Spleen (tissue), 11 donors: Measurements from ENCODE around the gene GJC2. TPM values are rescaled to one million over a fixed set of nuclear protein-coding genes. Genes with fewer than 3 reads are reported as not detected.
"Not testable (repeated sequence)": the region's sequence is repeated elsewhere in the genome, so short reads cannot be mapped to it uniquely, and the experiment has no call there.

Source experiments
- DNase-seq: peaks from one replicate; pipeline ENCODE4 v3.0.0-alpha.2; 2020
- H3K27ac ChIP-seq, 8 donors: fragments of 200-600 bp; sonication (generic) in 7 of 8; 1 replicate in 4 of 8; 2 replicates in 4 of 8; pipeline versions ENCODE4 v1.5.0 to v1.8.0; 2016 to 2021; ENCODE audit warnings: inconsistent platforms in 4 of 8, mild to moderate bottlenecking in 4 of 8, moderate library complexity in 1 of 8
- H3K27me3 ChIP-seq, 7 donors: fragments of 200-600 bp; sonication (generic) in 6 of 7; replicated peaks in 1 of 7; 1 replicate in 4 of 7; 2 replicates in 3 of 7; pipeline versions ENCODE4 v1.5.0 to v1.8.0; 2016 to 2021; ENCODE audit warnings: inconsistent platforms in 3 of 7, mild to moderate bottlenecking in 1 of 7
- H3K36me3 ChIP-seq, 6 donors: fragments of 200-600 bp; sonication (generic) in 5 of 6; 1 replicate in 4 of 6; 2 replicates in 2 of 6; pipeline versions ENCODE4 v1.5.0 to v1.8.0; 2016 to 2021; ENCODE audit warnings: inconsistent platforms in 2 of 6
- H3K4me1 ChIP-seq, 6 donors: fragments of 200-600 bp; sonication (generic) in 5 of 6; 1 replicate in 3 of 6; 2 replicates in 3 of 6; pipeline versions ENCODE4 v1.5.0 to v1.8.0; 2016 to 2021; ENCODE audit warnings: inconsistent platforms in 3 of 6
- H3K4me3 ChIP-seq, 8 donors: fragments of 200-600 bp; sonication (generic) in 7 of 8; 1 replicate in 4 of 8; 2 replicates in 4 of 8; pipeline versions ENCODE4 v1.5.0 to v1.8.0; 2016 to 2021; ENCODE audit warnings: inconsistent platforms in 4 of 8, mild to moderate bottlenecking in 4 of 8, moderate library complexity in 2 of 8
- H3K9me3 ChIP-seq, 8 donors: fragments of 200-600 bp; sonication (generic) in 7 of 8; 1 replicate in 4 of 8; 2 replicates in 4 of 8; pipeline versions ENCODE4 v1.5.0 to v1.8.0; 2016 to 2021; ENCODE audit warnings: inconsistent platforms in 4 of 8
- CTCF ChIP-seq, 11 experiments: fragments of 200-600 bp in 7 of 11; fragments of 450-650 bp in 4 of 11; sonication (generic) in 4 of 11; IDR thresholded peaks in 8 of 11; conservative IDR thresholded peaks in 3 of 11; 1 replicate in 7 of 11; 2 replicates in 4 of 11; pipeline versions ENCODE4 v1.4.0 to v1.8.0; 2016 to 2021; ENCODE audit warnings: antibody characterized with exemption in 11 of 11, inconsistent platforms in 4 of 11, mild to moderate bottlenecking in 1 of 11
- POLR2A ChIP-seq, 3 donors: fragments of 450-650 bp; IDR thresholded peaks; one replicate each; pipeline ENCODE4 v1.5.1; 2017; ENCODE audit warnings: antibody characterized with exemption in 3 of 3, mild to moderate bottlenecking in 1 of 3
- POLR2AphosphoS5 ChIP-seq, 3 donors: sonication (generic); formaldehyde crosslinking; IDR thresholded peaks; one replicate each; pipeline ENCODE4 v1.5.1; 2017; ENCODE audit warnings: antibody characterized with exemption in 3 of 3
- WGBS, 5 donors: extraction: QIAGEN DNeasy Blood & Tissue Kit in 3 of 5; methylation state at CpG; one replicate each; pipeline versions ENCODE4 v1.1.5 to v1.1.7; 2013 to 2018; 5-methylcytosine and 5-hydroxymethylcytosine counted together
- intact Hi-C: fragments of 100-400 bp; cut with DNase I; formaldehyde crosslinking; loops from one replicate; pipeline ENCODE4 v1.15.0; 2023; ENCODE audit warnings: low total_unique reads
- polyA plus RNA-seq, 3 donors: library from polyadenylated mRNA; stranded (reverse); fragments of 200-250 nt; gene quantifications; one replicate each; pipeline ENCODE4 v1.2.1, GENCODE V29; 2013
- total RNA-seq, 7 donors: library from RNA; depleted of rRNA in 3 of 7; stranded (reverse); fragments of >200 nt in 3 of 7; fragmentation: NEBNext Ultra II Directional in 4 of 7; extraction: Animal tissue kit (Norgen Biotek cat#: 25700) in 4 of 7; gene quantifications; one replicate each; pipeline versions ENCODE4 v1.1.0 to v1.2.1, GENCODE V29; 2016 to 2021
- donor health status: healthy with polysubstance abuse.
- donor health status: DM: no; HTN: no; CAD: no; lungs with moderate emphysema.
- donor health status: DM: no; HTN: no; CAD: no.
- donor health status: Bipolar disorder and iron deficiency.
- donor health status: healthy.
- donor health status: DM: no; HTN: no; CAD: no.
- donor health status: DM: yes; HTN: yes; CAD: no.

The GJC2 gene
- total and polyA plus RNA-seq, 10 donors = 0.35 to 3.5 (median 1.3) TPM

- Histone ChIP-seq H3K27me3 (no peaks in the 10 kb centered on the region), H3K36me3 (peaks cover 0 to 3% (median 0%) of the 10 kb centered on the region in 6 donors), H3K4me3 (no peak overlapping the region), H3K9me3 (peaks cover 0 to 8% (median 0%) of the 10 kb centered on the region in 8 donors), H3K4me1 (peaks cover 0 to 8% (median 3%) of the 10 kb centered on the region in 6 donors), H3K27ac (peak overlapping the region in 2 of 8 donors; percentile 33 to 53)
- intact Hi-C loops = no loop called here
- WGBS, 5 donors = 69 to 83% (median 77%) methylated on average over 11 of the region's 11 CpGs
- peak; percentile 68 for DNase-seq
- TF ChIP-seq POLR2AphosphoS5 (IDR thresholded peaks at IDR 0.05) = peak in 1 of 3 donors; percentile 10
- TF ChIP-seq POLR2A (IDR thresholded peaks at IDR 0.05) = no peak
- TF ChIP-seq CTCF (IDR thresholded peaks at IDR 0.05 in 8 of 11, conservative IDR thresholded peaks at IDR 0.05 in 3 of 11) = no peak
Measured at GRCh38 chr1:228185641-228185965, 35.9 kb downstream of the GJC2 start.

- H3K4me3 ChIP-seq, intact Hi-C loops, DNase-seq, H3K27ac ChIP-seq, H3K9me3 ChIP-seq, H3K27me3 ChIP-seq, H3K36me3 ChIP-seq: not testable (repeated sequence)
- H3K4me1 ChIP-seq = peaks cover 0 to 12% (median 6%) of the 10 kb centered on the region in 6 donors
- WGBS, 5 donors = 77 to 93% (median 85%) methylated on average over 2 of the region's 2 CpGs
Measured at GRCh38 chr1:228188249-228188648, 38.5 kb downstream of the GJC2 start.

- H3K4me3 ChIP-seq = no peak overlapping the region
- WGBS, 5 donors = 89 to 95% (median 93%) methylated on average over 13 to 14 of the region's 14 CpGs
- peak; percentile 40 for DNase-seq
- TF ChIP-seq POLR2AphosphoS5 (IDR thresholded peaks at IDR 0.05) = no peak
- TF ChIP-seq CTCF (IDR thresholded peaks at IDR 0.05 in 8 of 11, conservative IDR thresholded peaks at IDR 0.05 in 3 of 11) = no peak
- TF ChIP-seq POLR2A (IDR thresholded peaks at IDR 0.05) = no peak
- intact Hi-C loops = no loop called here
- H3K27ac ChIP-seq = no peak overlapping the region
- peaks cover 0 to 5% (median 0%) of the 10 kb centered on the region in 6 donors for H3K36me3 ChIP-seq
- peaks cover 0 to 8% (median 0%) of the 10 kb centered on the region in 8 donors for H3K9me3 ChIP-seq
- peaks cover 0 to 12% (median 6%) of the 10 kb centered on the region in 6 donors for H3K4me1 ChIP-seq
- H3K27me3 ChIP-seq = no peaks in the 10 kb centered on the region
Measured at GRCh38 chr1:228190182-228190581, 40.5 kb downstream of the GJC2 start.

GRCh38 chr1:228190778-228191177, 41.0 kb downstream of the GJC2 start:
- TF ChIP-seq POLR2AphosphoS5 (IDR thresholded peaks at IDR 0.05) (no peak), CTCF (IDR thresholded peaks at IDR 0.05 in 8 of 11, conservative IDR thresholded peaks at IDR 0.05 in 3 of 11) (no peak), POLR2A (IDR thresholded peaks at IDR 0.05) (no peak)
- Histone ChIP-seq H3K4me1 (peaks cover 0 to 12% (median 5%) of the 10 kb centered on the region in 6 donors), H3K27me3 (no peaks in the 10 kb centered on the region), H3K9me3 (peaks cover 0 to 8% (median 0%) of the 10 kb centered on the region in 8 donors), H3K27ac (no peak overlapping the region), H3K4me3 (no peak overlapping the region), H3K36me3 (peaks cover 0 to 5% (median 0%) of the 10 kb centered on the region in 6 donors)
- WGBS, 5 donors = 85 to 97% (median 93%) methylated on average over 5 of the region's 5 CpGs
- no peak for DNase-seq
- intact Hi-C loops = no loop called here

- intact Hi-C loops = no loop called here
- TF ChIP-seq POLR2AphosphoS5 (IDR thresholded peaks at IDR 0.05) = no peak
- TF ChIP-seq POLR2A (IDR thresholded peaks at IDR 0.05) = no peak
- no peak for TF ChIP-seq CTCF (IDR thresholded peaks at IDR 0.05 in 8 of 11, conservative IDR thresholded peaks at IDR 0.05 in 3 of 11)
- WGBS, 5 donors = 79 to 89% (median 86%) methylated on average over 3 of the region's 3 CpGs
- Histone ChIP-seq H3K27me3 (no peaks in the 10 kb centered on the region), H3K27ac (no peak overlapping the region), H3K4me3 (no peak overlapping the region), H3K36me3 (peaks cover 0 to 5% (median 0%) of the 10 kb centered on the region in 6 donors), H3K9me3 (peaks cover 7 to 14% (median 12%) of the 10 kb centered on the region in 8 donors), H3K4me1 (peaks cover 0 to 12% (median 0%) of the 10 kb centered on the region in 6 donors)
- DNase-seq = peak; percentile 16
Measured at GRCh38 chr1:228194436-228194835, 44.7 kb downstream of the GJC2 start.
